SK-N-SH treated with all-trans-retinoic acid at 6 μM for 48 hours (cell line): ENCODE measurements around the gene HNRNPC.

Experiments used
- ATAC-seq: fragments of 200-7000 bp; cut with Tn5 transposase; 3 replicates; pipeline ENCODE4 v1.9.1; 2020; ENCODE audit warnings: mild to moderate bottlenecking, moderate library complexity
- BACH2 ChIP-seq: fragments of 250-450 bp; sonication (Bioruptor Pico); IDR thresholded peaks from 2 replicates; pipeline ENCODE4 v1.9.0; 2021; ENCODE audit warnings: mild to moderate bottlenecking, borderline replicate concordance
- CREB5 ChIP-seq: fragments of 250-450 bp; sonication (Bioruptor Pico); IDR thresholded peaks from 2 replicates; pipeline ENCODE4 v1.5.1; 2020; ENCODE audit warnings: low read depth, mild to moderate bottlenecking, moderate library complexity
- CSRNP3 ChIP-seq: fragments of 250-450 bp; sonication (Bioruptor Pico); IDR thresholded peaks from 2 replicates; pipeline ENCODE4 v1.5.1; 2021; ENCODE audit warnings: mild to moderate bottlenecking, moderate library complexity
- ESRRG ChIP-seq: fragments of 250-450 bp; sonication (Bioruptor Pico); IDR thresholded peaks from 2 replicates; pipeline ENCODE4 v1.6.1; 2021; ENCODE audit warnings: mild to moderate bottlenecking
- GLIS3 ChIP-seq: fragments of 250-450 bp; sonication (Bioruptor Pico); IDR thresholded peaks from 2 replicates; pipeline ENCODE4 v1.5.0; 2020; ENCODE audit warnings: mild to moderate bottlenecking, moderate library complexity
- ISL1 ChIP-seq: fragments of 250-450 bp; sonication (Bioruptor Pico); IDR thresholded peaks from 2 replicates; pipeline ENCODE4 v2.1.2; 2022; ENCODE audit warnings: mild to moderate bottlenecking, moderate library complexity
- OSR1 ChIP-seq: fragments of 250-450 bp; sonication (Bioruptor Pico); IDR thresholded peaks from 2 replicates; pipeline ENCODE4 v1.8.0; 2022; ENCODE audit warnings: moderate library complexity, mild to moderate bottlenecking, inconsistent platforms
- PATZ1 ChIP-seq: fragments of 250-450 bp; sonication (Bioruptor Pico); IDR thresholded peaks from 2 replicates; pipeline ENCODE4 v1.8.0; 2020; ENCODE audit warnings: mild to moderate bottlenecking, moderate library complexity, borderline replicate concordance
- POU6F1 ChIP-seq: fragments of 250-450 bp; sonication (Bioruptor Pico); IDR thresholded peaks from 2 replicates; pipeline ENCODE4 v1.8.0; 2021; ENCODE audit warnings: low read depth, mild to moderate bottlenecking, moderate library complexity, borderline replicate concordance
- PPARA ChIP-seq: fragments of 250-450 bp; sonication (Bioruptor Pico); IDR thresholded peaks from 2 replicates; pipeline ENCODE4 v1.5.0; 2020; ENCODE audit warnings: mild to moderate bottlenecking, borderline replicate concordance
- RARB ChIP-seq: fragments of 250-450 bp; sonication (Bioruptor Pico); IDR thresholded peaks from 2 replicates; pipeline ENCODE4 v1.8.0; 2021; ENCODE audit warnings: mild to moderate bottlenecking, moderate library complexity
- TSHZ2 ChIP-seq: fragments of 250-450 bp; sonication (Bioruptor Pico); IDR thresholded peaks from 2 replicates; pipeline ENCODE4 v1.5.0; 2020; ENCODE audit warnings: mild to moderate bottlenecking, moderate library complexity
- ZC3H10 ChIP-seq: fragments of 250-450 bp; sonication (Bioruptor Pico); IDR thresholded peaks from 2 replicates; pipeline ENCODE4 v1.5.1; 2021; ENCODE audit warnings: mild to moderate bottlenecking, moderate library complexity
- ZFP3 ChIP-seq: fragments of 250-450 bp; sonication (Bioruptor Pico); IDR thresholded peaks from 2 replicates; pipeline ENCODE4 v1.5.0; 2020; ENCODE audit warnings: mild to moderate bottlenecking, moderate library complexity
- ZFP30 ChIP-seq: fragments of 450-650 bp; formaldehyde crosslinking; IDR thresholded peaks from 2 replicates; pipeline ENCODE4 v1.5.0; 2022; ENCODE audit warnings: mild to moderate bottlenecking, moderate library complexity
- ZNF565 ChIP-seq: fragments of 450-650 bp; formaldehyde crosslinking; conservative IDR thresholded peaks from 2 replicates; pipeline ENCODE4 v1.5.0; 2020; ENCODE audit warnings: low read depth, mild to moderate bottlenecking, moderate library complexity

The HNRNPC gene

GRCh38 chr14:21236948-21237797 is 32.1 kb downstream of the HNRNPC start:
- no peak for TF ChIP-seq PATZ1 (CRISPR knock-in tag)
- no peak for TF ChIP-seq PPARA
- no peak for TF ChIP-seq CREB5
- TF ChIP-seq, all 23 proteins: peak for 0
- no peak for ATAC-seq

GRCh38 chr14:21234112-21234511 is 35.1 kb downstream of the HNRNPC start:
- no peak for TF ChIP-seq GLIS3
- TF ChIP-seq TSHZ2 (CRISPR knock-in tag): no peak
- TF ChIP-seq BACH2: no peak
- no peak for TF ChIP-seq RARB (CRISPR knock-in tag)
- TF ChIP-seq CSRNP3 (CRISPR knock-in tag): no peak
- no peak for TF ChIP-seq ISL1 (CRISPR knock-in tag)
- TF ChIP-seq ESRRG (CRISPR knock-in tag): no peak
- no peak for TF ChIP-seq ZC3H10 (CRISPR knock-in tag)
- TF ChIP-seq CREB5: no peak
- TF ChIP-seq ZNF565 (CRISPR knock-in tag): no peak
- TF ChIP-seq ZFP3 (CRISPR knock-in tag): no peak
- no peak for TF ChIP-seq OSR1 (CRISPR knock-in tag)
- TF ChIP-seq POU6F1 (CRISPR knock-in tag): no peak
- TF ChIP-seq ZFP30: no peak
- TF ChIP-seq PATZ1 (CRISPR knock-in tag): no peak
- no peak for ATAC-seq
